GM23248 (cell line): ENCODE data around the gene SELENOF. TPM values are rescaled to one million over a fixed set of nuclear protein-coding genes. Genes with fewer than 3 reads are reported as not detected.

Source experiments
- DNase-seq: peaks from one replicate; pipeline ENCODE4 v3.0.0-alpha.2; 2015
- H2AFZ ChIP-seq: fragments of 200-600 bp; sonication (generic); 2 replicates; pipeline ENCODE4 v1.6.1; 2016; ENCODE audit warnings: antibody characterized with exemption
- H3F3A ChIP-seq: fragments of 200-600 bp; sonication (generic); 2 replicates; pipeline ENCODE4 v1.6.1; 2016; ENCODE audit warnings: mild to moderate bottlenecking, antibody characterized with exemption, mixed run types; ENCODE audit not compliant: insufficient read depth
- H3K27ac ChIP-seq: fragments of 200-600 bp; sonication (generic); 2 replicates; pipeline ENCODE4 v1.5.1; 2016; ENCODE audit warnings: mild to moderate bottlenecking
- H3K27me3 ChIP-seq: fragments of 200-600 bp; sonication (generic); replicated peaks from 2 replicates; pipeline ENCODE4 v1.6.1; 2016; ENCODE audit warnings: mild to moderate bottlenecking; ENCODE audit not compliant: insufficient read depth
- H3K36me3 ChIP-seq: fragments of 200-600 bp; sonication (generic); 2 replicates; pipeline ENCODE4 v1.6.1; 2016; ENCODE audit warnings: low read depth, mild to moderate bottlenecking
- H3K4me1 ChIP-seq: fragments of 200-600 bp; sonication (generic); 2 replicates; pipeline ENCODE4 v1.6.1; 2016; ENCODE audit warnings: mild to moderate bottlenecking; ENCODE audit not compliant: insufficient read depth
- H3K4me2 ChIP-seq: fragments of 200-600 bp; sonication (generic); one replicate; pipeline ENCODE4 v1.6.1; 2016; ENCODE audit warnings: mild to moderate bottlenecking; ENCODE audit not compliant: unreplicated experiment
- H3K4me3 ChIP-seq: fragments of 200-600 bp; sonication (generic); 2 replicates; pipeline ENCODE4 v1.5.1; 2016; ENCODE audit warnings: mild to moderate bottlenecking
- H3K79me2 ChIP-seq: fragments of 200-600 bp; sonication (generic); 2 replicates; pipeline ENCODE4 v1.6.1; 2016; ENCODE audit warnings: mild to moderate bottlenecking; ENCODE audit not compliant: insufficient read depth
- H3K9ac ChIP-seq: fragments of 200-600 bp; sonication (generic); 2 replicates; pipeline ENCODE4 v1.6.1; 2016; ENCODE audit warnings: mild to moderate bottlenecking
- H3K9me2 ChIP-seq: fragments of 200-600 bp; sonication (generic); 2 replicates; pipeline ENCODE4 v1.6.1; 2016; ENCODE audit warnings: mixed run types, mild to moderate bottlenecking, moderate library complexity; ENCODE audit not compliant: insufficient read depth
- H3K9me3 ChIP-seq: fragments of 200-600 bp; sonication (generic); one replicate; pipeline ENCODE4 v1.6.1; 2017; ENCODE audit warnings: low read depth
- H4K20me1 ChIP-seq: fragments of 200-600 bp; sonication (generic); 2 replicates; pipeline ENCODE4 v1.6.0; 2016; ENCODE audit not compliant: insufficient read depth
- EZH2 ChIP-seq: fragments of 200-600 bp; sonication (generic); IDR thresholded peaks from 2 replicates; pipeline ENCODE4 v1.6.1; 2018; ENCODE audit warnings: antibody characterized with exemption, mild to moderate bottlenecking; ENCODE audit not compliant: insufficient read depth, poor library complexity, severe bottlenecking
- EZH2phosphoT487 ChIP-seq: fragments of 200-600 bp; sonication (generic); IDR thresholded peaks from 2 replicates; pipeline ENCODE4 v1.6.1; 2018; ENCODE audit warnings: antibody characterized with exemption, moderate library complexity, mild to moderate bottlenecking, low read depth; ENCODE audit not compliant: insufficient read depth
- WGBS, 2 experiments: methylation state at CpG; one replicate each; pipeline ENCODE4 v1.1.6; 2015 to 2017; ENCODE audit warnings: low lambda C conversion rate in 2 of 2, low coverage in 1 of 2; ENCODE audit errors: missing lambda C conversion rate in 2 of 2; 5-methylcytosine and 5-hydroxymethylcytosine counted together
- in situ Hi-C: fragments of 300-500 bp; cut with MboI; formaldehyde crosslinking; loops from 2 replicates; pipeline ENCODE4 v1.15.0; 2020
- polyA plus RNA-seq: library from polyadenylated mRNA; unstranded; fragments of >200 nt; fragmentation: Nextera tagmentation; extraction: Ambion mirVana; gene quantifications from 2 replicates; pipeline ENCODE4 v1.2.1, GENCODE V29; 2016
- total RNA-seq: library from RNA; depleted of rRNA; stranded (reverse); fragments of >200 nt; shearing (Covaris generic); gene quantifications from 2 replicates; pipeline ENCODE4 v1.2.3, GENCODE V29; 2014

Gene SELENOF
- total and polyA plus RNA-seq, 2 experiments from 2014 or later = 280 to 296 TPM

- DNase-seq = no peak
- 88 to 91% methylated on average over 9 of the region's 9 CpGs for whole genome bisulfite sequencing, 2 experiments
- in situ Hi-C loops = no loop called here
- Histone ChIP-seq H3K9me2 (no peaks in the 10 kb centered on the region), H3K9me3 (no peaks in the 10 kb centered on the region), H3K36me3 (no peaks in the 10 kb centered on the region), H3K27ac (no peak overlapping the region), H3F3A (no peaks in the 10 kb centered on the region; the same call in 1 of the 2 replicates), H3K9ac (no peak overlapping the region), H4K20me1 (no peaks in the 10 kb centered on the region), H3K4me3 (no peak overlapping the region), H2AFZ (no peak overlapping the region), H3K79me2 (no peaks in the 10 kb centered on the region), H3K27me3 (no peaks in the 10 kb centered on the region), H3K4me1 (peaks cover 8% of the 10 kb centered on the region; the same call in 1 of the 2 replicates), H3K4me2 (no peak overlapping the region)
- TF ChIP-seq EZH2 (no peak), EZH2phosphoT487 (no peak)
These were observed 61.6 kb downstream of the SELENOF start for GRCh38 chr1:86852289-86852688.

GRCh38 chr1:86849756-86850155 is 64.2 kb downstream of the SELENOF start:
- DNase-seq = no peak
- Histone ChIP-seq H3K4me2 (no peak overlapping the region), H3K27me3 (no peaks in the 10 kb centered on the region; the same call in 1 of the 2 replicates), H3K9ac (no peak overlapping the region), H2AFZ (no peak overlapping the region), H4K20me1 (no peaks in the 10 kb centered on the region), H3F3A (peaks cover 19% of the 10 kb centered on the region), H3K79me2 (no peaks in the 10 kb centered on the region), H3K27ac (no peak overlapping the region), H3K4me3 (no peak overlapping the region), H3K4me1 (peaks cover 20% of the 10 kb centered on the region), H3K36me3 (no peaks in the 10 kb centered on the region), H3K9me3 (no peaks in the 10 kb centered on the region), H3K9me2 (no peaks in the 10 kb centered on the region)
- TF ChIP-seq EZH2phosphoT487 = no peak
- no peak for TF ChIP-seq EZH2
- in situ Hi-C loops = loop anchor here (5.0 to 10.0 kb wide), 2 partner anchors 63 to 225 kb away; partner anchors contain the start of genes HS2ST1 and SELENOF
- 60 to 73% methylated on average over 3 of the region's 3 CpGs for WGBS, 2 experiments

- Histone ChIP-seq H4K20me1 (no peaks in the 10 kb centered on the region), H3K9me3 (no peaks in the 10 kb centered on the region)
- in situ Hi-C loops = loop anchor here (5.0 to 10.0 kb wide), 2 partner anchors 64 to 226 kb away; partner anchors contain the start of genes HS2ST1 and SELENOF
These were observed 65.3 kb downstream of the SELENOF start for GRCh38 chr1:86848654-86849053.

GRCh38 chr1:86846164-86846647 is 67.7 kb downstream of the SELENOF start:
- Histone ChIP-seq H3K4me2 (peak overlapping the region; percentile 38), H3K9ac (no peak overlapping the region), H3F3A (peaks cover 23% of the 10 kb centered on the region), H3K4me1 (peaks cover 20% of the 10 kb centered on the region), H3K79me2 (no peaks in the 10 kb centered on the region), H3K27me3 (peaks cover 9% of the 10 kb centered on the region; the same call in 1 of the 2 replicates), H4K20me1 (no peaks in the 10 kb centered on the region), H3K9me2 (no peaks in the 10 kb centered on the region), H2AFZ (no peak overlapping the region), H3K27ac (no peak overlapping the region), H3K36me3 (no peaks in the 10 kb centered on the region), H3K4me3 (no peak overlapping the region), H3K9me3 (no peaks in the 10 kb centered on the region)
- peak; percentile 90 for DNase-seq
- in situ Hi-C loops = loop anchor here (5.0 to 10.0 kb wide), 2 partner anchors 66 to 229 kb away; partner anchors contain the start of genes HS2ST1 and SELENOF
- TF ChIP-seq EZH2phosphoT487 (peak; percentile 96), EZH2 (no peak)
- 0% methylated on average over 2 of the region's 2 CpGs for WGBS, 2 experiments

More at GRCh38 chr1:86848654-86849053, 65.3 kb downstream of the SELENOF start:
- H3K4me2 ChIP-seq = no peak overlapping the region
- no peak overlapping the region for H2AFZ ChIP-seq
- WGBS, 2 experiments = 49 to 51% methylated on average over 2 of the region's 2 CpGs
- H3K4me3 ChIP-seq = no peak overlapping the region
- no peaks in the 10 kb centered on the region for H3K79me2 ChIP-seq
- DNase-seq = peak; percentile 48
- TF ChIP-seq EZH2phosphoT487 = no peak
- no peak for TF ChIP-seq EZH2
- no peaks in the 10 kb centered on the region for H3K36me3 ChIP-seq
- no peaks in the 10 kb centered on the region for H3K9me2 ChIP-seq
- no peak overlapping the region for H3K27ac ChIP-seq
- H3K9ac ChIP-seq = no peak overlapping the region
- H3F3A ChIP-seq = peaks cover 23% of the 10 kb centered on the region
- peaks cover 9% of the 10 kb centered on the region; the same call in 1 of the 2 replicates for H3K27me3 ChIP-seq
- peaks cover 20% of the 10 kb centered on the region for H3K4me1 ChIP-seq
